Measurements from ENCODE around the gene GAK. TPM values are rescaled to one million over a fixed set of nuclear protein-coding genes. Genes with fewer than 3 reads are reported as not detected.

Gene GAK
- total and polyA plus RNA-seq, 2 of the 13 experiments (the other 11 are each of a cell fraction or from before 2014, with no cell fraction given): 17.5 to 44.3 TPM

GRCh38 chr4:932713-933070 is 576 bp upstream of the GAK start (continued):
- TF ChIP-seq SAP130 (CRISPR knock-in tag; IDR thresholded peaks at IDR 0.05; ENCODE audit: low read depth): no peak
- no peak for TF ChIP-seq HNF4G (IDR thresholded peaks at IDR 0.05; ENCODE audit: borderline replicate concordance, low read depth, low read length)
- 0 out of 2 replicates have a peak, but pooled peaks have one; percentile 11 for TF ChIP-seq HNF4G (CRISPR knock-in tag; IDR thresholded peaks at IDR 0.05; ENCODE audit: borderline replicate concordance, low read depth)
- no peak for TF ChIP-seq HMG20A (CRISPR knock-in tag; IDR thresholded peaks at IDR 0.05; ENCODE audit: borderline replicate concordance)
- peak; percentile 47 for TF ChIP-seq ZNF501 (CRISPR knock-in tag; IDR thresholded peaks at IDR 0.05)
- TF ChIP-seq HMGA1 (CRISPR knock-in tag; conservative IDR thresholded peaks at IDR 0.05): no peak
- TF ChIP-seq CBX1 (IDR thresholded peaks at IDR 0.05; ENCODE audit: low read depth): no peak
- peak; percentile 25; the same call in 1 of the 2 replicates for TF ChIP-seq HIVEP1 (CRISPR knock-in tag; IDR thresholded peaks at IDR 0.05)
- no peak for TF ChIP-seq ZFP62 (CRISPR knock-in tag; IDR thresholded peaks at IDR 0.05)
- no peak for TF ChIP-seq ZNF589 (CRISPR knock-in tag; conservative IDR thresholded peaks at IDR 0.05)
- TF ChIP-seq ZNF441 (CRISPR knock-in tag; IDR thresholded peaks at IDR 0.05; ENCODE audit: borderline replicate concordance): no peak
- TF ChIP-seq THAP8 (CRISPR knock-in tag; IDR thresholded peaks at IDR 0.05; ENCODE audit: borderline replicate concordance): no peak
- TF ChIP-seq ZNF570 (CRISPR knock-in tag; IDR thresholded peaks at IDR 0.05; ENCODE audit: borderline replicate concordance): no peak
- no peak for TF ChIP-seq ZNF44 (CRISPR knock-in tag; IDR thresholded peaks at IDR 0.05)
- TF ChIP-seq ELF4 (CRISPR knock-in tag; IDR thresholded peaks at IDR 0.05; ENCODE audit: borderline replicate concordance): no peak
- no peak for TF ChIP-seq BRF2 (CRISPR knock-in tag; IDR thresholded peaks at IDR 0.05)
- no peak for TF ChIP-seq ZNF407 (CRISPR knock-in tag; IDR thresholded peaks at IDR 0.05; ENCODE audit: not compliant biosample characterization)
- TF ChIP-seq RNF219 (CRISPR knock-in tag; IDR thresholded peaks at IDR 0.05): no peak
- no peak for TF ChIP-seq HNRNPK (IDR thresholded peaks at IDR 0.05; ENCODE audit: low read depth, low read length, poor library complexity, severe bottlenecking)
